ENCODE results near the gene PDE4C. TPM values are rescaled to one million over a fixed set of nuclear protein-coding genes. Genes with fewer than 3 reads are reported as not detected.
A peak's percentile ranks its signal among the peaks of the same experiment; 100 is the strongest.

Gene PDE4C
- total and polyA plus RNA-seq, 11 donors: 0.16 to 4.6 (median 1.1) TPM; not detected in 1

GRCh38 chr19:18190278-18190677 lies 36.0 kb downstream of the PDE4C start:
- TF ChIP-seq CTCF (IDR thresholded peaks at IDR 0.05) (no peak), POLR2A (IDR thresholded peaks at IDR 0.05) (no peak)
- H3K36me3 ChIP-seq: no peaks in the 10 kb centered on the region
- 88 to 97% (median 92%) methylated on average over 4 of the region's 4 CpGs for WGBS, 4 donors
- H3K4me1 ChIP-seq: peaks cover 0 to 25% (median 14%) of the 10 kb centered on the region in 12 donors
- ATAC-seq: no peak
- H3K4me3 ChIP-seq: no peak overlapping the region
- no peak for DNase-seq
- H3K9me3 ChIP-seq: no peaks in the 10 kb centered on the region
- H3K27me3 ChIP-seq: no peaks in the 10 kb centered on the region
- intact Hi-C loops (cut with DNase I): loop anchor here in 2 of 10 donors (5.0 to 10.0 kb wide), 2 partner anchors 62 to 135 kb away; partner anchors contain the start of gene LSM4 (in 1 of the 2)
- no peak overlapping the region for H3K27ac ChIP-seq

GRCh38 chr19:18185538-18185937 lies 40.7 kb downstream of the PDE4C start:
- 60 to 68% (median 65%) methylated on average over 6 of the region's 6 CpGs for WGBS, 4 donors
- TF ChIP-seq POLR2A (IDR thresholded peaks at IDR 0.05) (no peak), CTCF (IDR thresholded peaks at IDR 0.05) (no peak)
- Histone ChIP-seq H3K9me3 (no peaks in the 10 kb centered on the region), H3K4me3 (no peak overlapping the region), H3K27ac (no peak overlapping the region), H3K36me3 (no peaks in the 10 kb centered on the region), H3K4me1 (peaks cover 0 to 7% (median 0%) of the 10 kb centered on the region in 12 donors), H3K27me3 (no peaks in the 10 kb centered on the region)
- ATAC-seq (no peak), DNase-seq (no peak)
- intact Hi-C loops (cut with DNase I): no loop called here

- H3K27me3 ChIP-seq: no peaks in the 10 kb centered on the region
- no peak for ATAC-seq
- peaks cover 0 to 7% (median 0%) of the 10 kb centered on the region in 12 donors for H3K4me1 ChIP-seq
- peaks cover 0 to 5% (median 0%) of the 10 kb centered on the region in 9 donors for H3K36me3 ChIP-seq
- no peak for TF ChIP-seq POLR2A (IDR thresholded peaks at IDR 0.05)
- no peak for TF ChIP-seq CTCF (IDR thresholded peaks at IDR 0.05)
- intact Hi-C loops (cut with DNase I): no loop called here
- H3K27ac ChIP-seq: no peak overlapping the region
- DNase-seq: no peak
- H3K9me3 ChIP-seq: no peaks in the 10 kb centered on the region
- H3K4me3 ChIP-seq: no peak overlapping the region
These were observed 42.7 kb downstream of the PDE4C start for GRCh38 chr19:18183529-18183928.

- no peaks in the 10 kb centered on the region for H3K9me3 ChIP-seq
- TF ChIP-seq CTCF (IDR thresholded peaks at IDR 0.05) (no peak), POLR2A (IDR thresholded peaks at IDR 0.05) (no peak)
- no peak for ATAC-seq
- H3K27me3 ChIP-seq: no peaks in the 10 kb centered on the region
- no peak overlapping the region for H3K4me3 ChIP-seq
- peak overlapping the region in 1 of 12 donors; percentile 86 for H3K27ac ChIP-seq
- intact Hi-C loops (cut with DNase I): no loop called here
- H3K4me1 ChIP-seq: peaks cover 0 to 38% (median 0%) of the 10 kb centered on the region in 12 donors
- peaks cover 0 to 40% (median 0%) of the 10 kb centered on the region in 9 donors for H3K36me3 ChIP-seq
- DNase-seq: no peak
- WGBS, 4 donors: 89 to 93% (median 91%) methylated on average over 5 of the region's 5 CpGs
These were observed 46.3 kb downstream of the PDE4C start for GRCh38 chr19:18179957-18180356.

All from heart left ventricle (tissue), 16 donors.